A549 (cell line): Measurements from ENCODE around the gene HEXIM1. TPM values are rescaled to one million over a fixed set of nuclear protein-coding genes. Genes with fewer than 3 reads are reported as not detected.

ENCODE experiments used
- ATAC-seq, 2 experiments: fragments of 200-7000 bp in 1 of 2; fragments of >200 bp in 1 of 2; cut with Nextera tagmentation in 1 of 2; cut with Tn5 transposase in 1 of 2; 3 replicates each; pipeline versions ENCODE4 v1.8.0 to v1.9.1; 2018 to 2020; ENCODE audit warnings: mild to moderate bottlenecking in 1 of 2, moderate library complexity in 1 of 2
- CTCF ChIA-PET: fragments of 300-600 bp; sonication (Branson Sonifier 250); formaldehyde crosslinking; extraction: SDS; loops from one replicate; lab custom pipeline; 2021; ENCODE audit warnings: antibody characterized with exemption, inconsistent platforms; lab: Yijun Ruan, JAX
- POLR2A ChIA-PET: fragments of 350-600 bp; formaldehyde crosslinking; extraction: SDS; loops from one replicate; lab custom pipeline; 2021; ENCODE audit warnings: antibody characterized with exemption, inconsistent platforms; lab: Yijun Ruan, JAX
- DNase-seq, 2 experiments: peaks; one replicate each; pipeline versions ENCODE4 v3.0.0 to v3.0.0-alpha.2; 2011 to 2016; ENCODE audit warnings: low read depth in 1 of 2, low spot score in 1 of 2
- FAIRE-seq: peaks from 2 replicates; lab custom pipeline; 2011; peaks lifted over from hg19 to GRCh38; lab: Jason Lieb, UNC
- H3K27ac ChIP-seq, 2 experiments: fragments of >200 bp; sonication (Bioruptor Twin); formaldehyde crosslinking; 3 replicates each; pipeline ENCODE4 v1.5.1; 2016 to 2017
- H3K4me1 ChIP-seq: fragments of >200 bp; sonication (Bioruptor Twin); formaldehyde crosslinking; 3 replicates; pipeline ENCODE4 v1.6.1; 2016
- H3K4me2 ChIP-seq: fragments of >200 bp; sonication (Bioruptor Twin); formaldehyde crosslinking; 3 replicates; pipeline ENCODE4 v1.6.1; 2016
- H3K4me3 ChIP-seq: fragments of >200 bp; sonication (Bioruptor Twin); formaldehyde crosslinking; 3 replicates; pipeline ENCODE4 v1.5.1; 2016
- H3K9me3 ChIP-seq: fragments of >200 bp; sonication (Bioruptor Twin); formaldehyde crosslinking; 3 replicates; pipeline ENCODE4 v1.6.1; 2016
- BHLHE40 ChIP-seq: IDR thresholded peaks from 2 replicates; pipeline ENCODE4 v1.6.1; 2012; ENCODE audit warnings: low read depth, low read length, inconsistent platforms
- CBX8 ChIP-seq: fragments of 200-600 bp; sonication (generic); IDR thresholded peaks from 2 replicates; pipeline ENCODE4 v1.6.1; 2016
- CHD4 ChIP-seq: fragments of 200-600 bp; sonication (generic); IDR thresholded peaks from 2 replicates; pipeline ENCODE4 v1.6.1; 2016; ENCODE audit warnings: antibody characterized with exemption, mild to moderate bottlenecking, borderline replicate concordance
- FOSL2 ChIP-seq, 2 experiments: fragments of 450-650 bp in 1 of 2; fragments of >200 bp in 1 of 2; sonication (Bioruptor Twin) in 1 of 2; formaldehyde crosslinking; IDR thresholded peaks; 2 replicates each; pipeline versions ENCODE4 v1.5.0 to v1.6.1; 2016 to 2020; ENCODE audit warnings: mild to moderate bottlenecking in 1 of 2, moderate library complexity in 1 of 2
- GATA3 ChIP-seq: IDR thresholded peaks from 2 replicates; pipeline ENCODE4 v1.6.1; 2012; ENCODE audit warnings: borderline replicate concordance
- JUN ChIP-seq, 2 experiments: fragments of >200 bp; sonication (Bioruptor Twin); formaldehyde crosslinking; IDR thresholded peaks; 2 replicates in 1 of 2; 3 replicates in 1 of 2; pipeline ENCODE4 v1.6.1; 2016 to 2017
- MAFK ChIP-seq: fragments of 450-650 bp; IDR thresholded peaks from 2 replicates; pipeline ENCODE4 v1.6.1; 2014; ENCODE audit not compliant: partially characterized antibody
- MYC ChIP-seq: IDR thresholded peaks from 2 replicates; pipeline ENCODE4 v1.6.1; 2012; ENCODE audit warnings: mild to moderate bottlenecking, inconsistent platforms, low read length, improper control_type of control experiment, borderline replicate concordance
- NR3C1 ChIP-seq: fragments of >200 bp; sonication (Bioruptor Twin); formaldehyde crosslinking; IDR thresholded peaks from 3 replicates; pipeline ENCODE4 v1.6.1; 2017
- POLR2A ChIP-seq: IDR thresholded peaks from 2 replicates; pipeline ENCODE4 v1.6.1; 2012; ENCODE audit warnings: mild to moderate bottlenecking, low read length
- RARB ChIP-seq: fragments of 250-450 bp; sonication (Bioruptor Pico); IDR thresholded peaks from 2 replicates; pipeline ENCODE4 v1.8.0; 2021; ENCODE audit warnings: mild to moderate bottlenecking, moderate library complexity
- RCOR1 ChIP-seq: fragments of 150-350 bp; IDR thresholded peaks from 2 replicates; pipeline ENCODE4 v1.6.1; 2014; ENCODE audit warnings: antibody characterized with exemption, low read length, low read depth
- RFX5 ChIP-seq: fragments of 450-650 bp; IDR thresholded peaks from 2 replicates; pipeline ENCODE4 v1.7.1; 2014; ENCODE audit warnings: antibody characterized with exemption, mild to moderate bottlenecking, moderate library complexity
- TP53 ChIP-seq: fragments of 250-450 bp; sonication (Bioruptor Pico); IDR thresholded peaks from 2 replicates; pipeline ENCODE4 v1.5.0; 2021; ENCODE audit warnings: mild to moderate bottlenecking, moderate library complexity
- ZFP36 ChIP-seq: fragments of 450-650 bp; IDR thresholded peaks from 2 replicates; pipeline ENCODE4 v1.6.1; 2014; ENCODE audit warnings: borderline replicate concordance; ENCODE audit not compliant: partially characterized antibody
- ZNF302 ChIP-seq: fragments of 250-450 bp; sonication (Bioruptor Pico); IDR thresholded peaks from 2 replicates; pipeline ENCODE4 v1.9.0; 2021; ENCODE audit warnings: inconsistent platforms, mild to moderate bottlenecking, moderate library complexity
- WGBS: methylation state at CpG from one replicate; pipeline ENCODE4 v1.1.6; 2017; ENCODE audit errors: missing lambda C conversion rate; 5-methylcytosine and 5-hydroxymethylcytosine counted together
- polyA plus RNA-seq, 4 experiments: library from polyadenylated mRNA; depleted of rRNA in 3 of 4; stranded (reverse); fragments of >200 nt; fragmentation: RNase III in 1 of 4; extraction: RNeasy Plus Mini Kit Qiagen cat#74134 plus additional on column Dnase treatment in 1 of 4; gene quantifications; 2 replicates in 3 of 4; 3 replicates in 1 of 4; pipeline ENCODE4 v1.2.3, GENCODE V29; 2011 to 2017
- TF ChIP-seq, protein P1 (sequence below): fragments of 250-450 bp; sonication (Bioruptor Pico); IDR thresholded peaks from 2 replicates; pipeline ENCODE4 v1.5.0; 2020; ENCODE audit warnings: low read depth, mild to moderate bottlenecking, moderate library complexity
- TF ChIP-seq, protein P2 (sequence below): IDR thresholded peaks from 2 replicates; pipeline ENCODE4 v1.6.1; 2012
- TF ChIP-seq, protein P3 (sequence below): fragments of 150-350 bp; IDR thresholded peaks from 2 replicates; pipeline ENCODE4 v1.6.1; 2014; ENCODE audit warnings: low read depth, mild to moderate bottlenecking, low read length
- TF ChIP-seq, protein P4 (sequence below): fragments of 450-650 bp; IDR thresholded peaks from 2 replicates; pipeline ENCODE4 v1.6.1; 2014; ENCODE audit warnings: antibody characterized with exemption
- TF ChIP-seq, protein P5 (sequence below): fragments of >200 bp; sonication (Bioruptor Twin); formaldehyde crosslinking; IDR thresholded peaks from 3 replicates; pipeline ENCODE4 v1.6.1; 2016

Gene HEXIM1
- polyA plus RNA-seq, 2 of the 4 experiments (the other 2 are of a cell fraction), result 54.0 to 143 TPM

DNA sequence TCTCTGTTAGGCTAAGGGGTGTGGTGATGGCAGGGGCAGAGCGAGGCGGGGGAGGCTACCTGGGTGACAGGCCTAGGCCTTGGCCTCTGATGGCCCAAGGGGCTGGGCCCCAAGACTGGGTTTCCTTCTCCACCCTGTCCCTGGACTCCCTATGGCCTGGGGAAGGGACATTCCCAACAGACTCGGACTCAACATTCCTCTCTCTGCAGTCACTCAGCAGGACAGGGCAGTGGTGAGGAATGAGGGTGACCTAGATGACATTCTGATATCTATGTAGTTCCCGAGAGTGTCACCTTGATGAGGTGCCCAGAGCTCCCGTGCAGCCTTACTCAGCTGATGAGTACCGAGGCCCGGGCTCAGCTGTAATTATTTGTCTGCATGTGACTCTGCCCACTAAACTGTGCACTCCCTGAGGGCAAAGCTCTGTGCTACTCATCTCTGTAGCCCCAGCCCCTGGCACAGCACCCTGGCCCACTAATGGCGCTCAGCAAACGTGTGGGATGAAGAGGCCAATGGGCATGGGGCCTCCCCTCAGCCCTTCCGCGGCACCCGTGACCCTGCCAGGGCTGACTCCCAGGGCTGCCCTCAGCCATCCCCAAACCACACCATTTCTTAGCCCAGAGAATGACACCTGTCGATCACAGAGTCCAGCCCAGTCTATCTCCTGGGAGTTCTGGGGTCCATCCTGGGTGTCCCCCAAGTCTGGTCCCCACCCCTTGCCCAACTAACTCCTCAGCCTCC is 18.2 kb upstream of the HEXIM1 start:
- Histone ChIP-seq H3K9me3 (no peaks in the 10 kb centered on the region), H3K4me3 (peak overlapping the region; percentile 98), H3K4me1 (peaks cover 59% of the 10 kb centered on the region), H3K27ac (peak overlapping the region; percentile 95 to 99), H3K4me2 (peak overlapping the region; percentile 90)
- ATAC-seq (peak; percentile 1 to 2; a peak in 4 of 6 replicates), DNase-seq (peak in 1 of 2 experiments; percentile 67), FAIRE-seq (peak; percentile 61)
- TF ChIP-seq RFX5 (no peak), CHD4 (no peak), RCOR1 (no peak), POLR2A (no peak), ZNF302 (CRISPR knock-in tag) (0 out of 2 replicates have a peak, but pooled peaks have one; percentile 21), ZFP36 (no peak), RARB (CRISPR knock-in tag) (no peak), NR3C1 (no peak), CBX8 (no peak), BHLHE40 (peak; percentile 60; the same call in 1 of the 2 replicates), GATA3 (peak; percentile 51; the same call in 1 of the 2 replicates), FOSL2 (IDR thresholded peaks at IDR 0.05) (no peak), FOSL2 (CRISPR knock-in tag; IDR thresholded peaks at IDR 0.05) (peak; percentile 29; the same call in 1 of the 2 replicates), JUN (IDR thresholded peaks at IDR 0.05) (0 out of 5 replicates have a peak, but pooled peaks of 1 of the 2 experiments have one; percentile 19), MYC (0 out of 2 replicates have a peak, but pooled peaks have one; percentile 38), TP53 (no peak), MAFK (no peak)
- TF ChIP-seq, protein P1, sequence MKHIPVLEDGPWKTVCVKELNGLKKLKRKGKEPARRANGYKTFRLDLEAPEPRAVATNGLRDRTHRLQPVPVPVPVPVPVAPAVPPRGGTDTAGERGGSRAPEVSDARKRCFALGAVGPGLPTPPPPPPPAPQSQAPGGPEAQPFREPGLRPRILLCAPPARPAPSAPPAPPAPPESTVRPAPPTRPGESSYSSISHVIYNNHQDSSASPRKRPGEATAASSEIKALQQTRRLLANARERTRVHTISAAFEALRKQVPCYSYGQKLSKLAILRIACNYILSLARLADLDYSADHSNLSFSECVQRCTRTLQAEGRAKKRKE (CRISPR knock-in tag), result no peak
- TF ChIP-seq, protein P2, sequence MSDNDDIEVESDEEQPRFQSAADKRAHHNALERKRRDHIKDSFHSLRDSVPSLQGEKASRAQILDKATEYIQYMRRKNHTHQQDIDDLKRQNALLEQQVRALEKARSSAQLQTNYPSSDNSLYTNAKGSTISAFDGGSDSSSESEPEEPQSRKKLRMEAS, result peak; percentile 35; the same call in 1 of the 2 replicates
- TF ChIP-seq, protein P3, sequence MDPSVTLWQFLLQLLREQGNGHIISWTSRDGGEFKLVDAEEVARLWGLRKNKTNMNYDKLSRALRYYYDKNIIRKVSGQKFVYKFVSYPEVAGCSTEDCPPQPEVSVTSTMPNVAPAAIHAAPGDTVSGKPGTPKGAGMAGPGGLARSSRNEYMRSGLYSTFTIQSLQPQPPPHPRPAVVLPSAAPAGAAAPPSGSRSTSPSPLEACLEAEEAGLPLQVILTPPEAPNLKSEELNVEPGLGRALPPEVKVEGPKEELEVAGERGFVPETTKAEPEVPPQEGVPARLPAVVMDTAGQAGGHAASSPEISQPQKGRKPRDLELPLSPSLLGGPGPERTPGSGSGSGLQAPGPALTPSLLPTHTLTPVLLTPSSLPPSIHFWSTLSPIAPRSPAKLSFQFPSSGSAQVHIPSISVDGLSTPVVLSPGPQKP, result no peak
- TF ChIP-seq, protein P4, sequence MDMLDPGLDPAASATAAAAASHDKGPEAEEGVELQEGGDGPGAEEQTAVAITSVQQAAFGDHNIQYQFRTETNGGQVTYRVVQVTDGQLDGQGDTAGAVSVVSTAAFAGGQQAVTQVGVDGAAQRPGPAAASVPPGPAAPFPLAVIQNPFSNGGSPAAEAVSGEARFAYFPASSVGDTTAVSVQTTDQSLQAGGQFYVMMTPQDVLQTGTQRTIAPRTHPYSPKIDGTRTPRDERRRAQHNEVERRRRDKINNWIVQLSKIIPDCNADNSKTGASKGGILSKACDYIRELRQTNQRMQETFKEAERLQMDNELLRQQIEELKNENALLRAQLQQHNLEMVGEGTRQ, result 0 out of 2 replicates have a peak, but pooled peaks have one; percentile 22
- TF ChIP-seq, protein P5, sequence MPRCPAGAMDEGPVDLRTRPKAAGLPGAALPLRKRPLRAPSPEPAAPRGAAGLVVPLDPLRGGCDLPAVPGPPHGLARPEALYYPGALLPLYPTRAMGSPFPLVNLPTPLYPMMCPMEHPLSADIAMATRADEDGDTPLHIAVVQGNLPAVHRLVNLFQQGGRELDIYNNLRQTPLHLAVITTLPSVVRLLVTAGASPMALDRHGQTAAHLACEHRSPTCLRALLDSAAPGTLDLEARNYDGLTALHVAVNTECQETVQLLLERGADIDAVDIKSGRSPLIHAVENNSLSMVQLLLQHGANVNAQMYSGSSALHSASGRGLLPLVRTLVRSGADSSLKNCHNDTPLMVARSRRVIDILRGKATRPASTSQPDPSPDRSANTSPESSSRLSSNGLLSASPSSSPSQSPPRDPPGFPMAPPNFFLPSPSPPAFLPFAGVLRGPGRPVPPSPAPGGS, result no peak
- ChIA-PET CTCF (interaction anchor here (0.9 to 20.1 kb wide), 11 partner anchors 9 to 358 kb away, joined by 3 to 742 read pairs (median 8); partner anchors contain the start of genes HEXIM1 and HEXIM2), POLR2A (interaction anchor here (0.6 to 1.0 kb wide), 2 partner anchors 18 kb away, joined by 3 to 4 read pairs; partner anchors contain the start of gene HEXIM1)
- WGBS, result 31% methylated on average over 13 of the region's 13 CpGs
